GM18873 (cell line): ENCODE measurements around the gene HLA-DOA.

ENCODE experiments used
- ATAC-seq: cut with Tn5 transposase; IDR thresholded peaks from one replicate; pipeline ENCODE4 v1.9.1; 2021; ENCODE audit warnings: mild to moderate bottlenecking, moderate library complexity, moderate number of reproducible peaks; ENCODE audit not compliant: unreplicated experiment, low FRiP score

The HLA-DOA gene

DNA sequence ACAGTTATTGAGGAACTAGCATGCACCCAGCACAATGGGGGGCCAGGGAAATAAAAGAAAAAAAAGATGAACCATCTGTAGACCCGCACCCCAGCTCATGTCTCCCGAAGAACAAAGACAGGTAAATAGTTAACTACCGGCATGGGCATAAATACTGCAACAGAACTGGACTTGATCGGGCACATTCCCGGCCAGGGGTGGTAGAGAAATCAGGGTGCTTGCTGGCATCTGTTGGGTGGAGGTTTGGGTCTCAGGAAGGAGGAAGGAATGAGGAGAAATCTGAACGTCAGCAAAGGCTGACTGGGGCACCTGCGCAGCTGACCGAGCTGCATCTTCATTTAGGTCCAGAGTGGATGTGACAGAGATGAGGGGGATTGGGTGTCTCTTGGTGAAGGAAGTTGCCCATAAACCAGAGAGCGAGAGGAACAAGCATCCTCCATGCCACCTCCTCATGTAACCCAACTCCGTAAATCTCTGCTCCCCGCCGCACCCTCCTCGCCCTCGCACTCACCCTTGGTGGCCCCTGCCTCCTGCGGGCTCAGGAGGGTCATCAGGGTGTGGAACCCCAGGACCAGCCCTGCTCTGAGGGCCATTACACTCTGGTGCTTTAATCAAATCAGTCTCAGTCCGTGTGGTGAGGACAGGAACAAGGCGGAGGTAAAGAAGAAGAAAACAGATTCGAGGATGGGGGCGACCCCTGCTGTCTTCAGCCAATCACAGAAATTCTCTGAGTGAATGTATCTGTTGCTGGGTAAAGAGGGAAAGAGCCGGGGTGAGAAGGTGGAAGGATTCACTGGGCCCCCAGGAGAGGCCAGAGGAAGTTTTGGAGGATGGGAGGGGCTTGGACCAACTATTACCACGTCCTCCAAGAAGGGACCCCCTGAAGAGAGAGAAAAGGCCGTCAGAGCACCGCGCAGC is at the start of gene HLA-DOA:
Gene HLA-DOA, minus strand, starts transcription at position 648 of the 918 bp plus-strand sequence.
- ATAC-seq, result peak; percentile 62

- ATAC-seq, result no peak
Measured at GRCh38 chr6:33057222-33058150, 48.1 kb upstream of the HLA-DOA start.

DNA sequence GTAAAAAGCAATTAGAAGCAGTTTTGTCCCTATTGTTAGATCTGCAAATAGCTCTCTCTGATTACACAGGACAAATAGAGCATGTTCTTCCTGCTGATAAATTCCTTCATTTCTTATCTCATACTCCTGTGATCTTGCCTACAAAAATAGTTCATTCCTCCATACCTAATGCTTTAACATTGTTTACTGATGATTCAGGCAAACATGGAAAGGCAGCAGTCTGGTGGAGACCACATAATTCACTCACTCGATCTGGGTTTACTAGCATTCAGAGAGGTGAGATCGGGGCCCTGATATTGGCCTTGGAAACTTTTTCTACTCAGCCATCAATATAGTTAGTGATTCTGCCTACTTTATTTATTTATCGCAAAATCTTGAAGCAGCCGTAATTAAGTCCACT is 43.8 kb upstream of the HLA-DOA start:
- no peak for ATAC-seq

DNA sequence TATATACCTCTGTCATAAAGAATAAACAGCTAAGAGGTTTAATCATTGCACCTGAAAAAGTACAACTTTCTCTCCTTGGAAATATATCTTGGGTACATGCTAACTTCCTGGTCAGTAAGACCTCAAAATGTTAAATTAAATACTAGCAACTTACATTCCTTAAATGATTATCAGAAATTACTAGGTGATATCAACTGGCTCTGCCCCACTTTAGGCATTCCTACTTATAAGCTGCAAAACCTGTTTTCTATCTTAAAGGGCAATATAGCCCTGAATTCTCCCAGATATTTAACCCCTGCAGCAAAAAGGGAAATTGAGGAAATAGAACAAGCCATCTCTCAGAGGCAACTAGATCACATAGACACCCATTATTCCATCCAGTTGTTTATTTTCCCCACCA is 43.2 kb upstream of the HLA-DOA start:
- no peak for ATAC-seq

DNA sequence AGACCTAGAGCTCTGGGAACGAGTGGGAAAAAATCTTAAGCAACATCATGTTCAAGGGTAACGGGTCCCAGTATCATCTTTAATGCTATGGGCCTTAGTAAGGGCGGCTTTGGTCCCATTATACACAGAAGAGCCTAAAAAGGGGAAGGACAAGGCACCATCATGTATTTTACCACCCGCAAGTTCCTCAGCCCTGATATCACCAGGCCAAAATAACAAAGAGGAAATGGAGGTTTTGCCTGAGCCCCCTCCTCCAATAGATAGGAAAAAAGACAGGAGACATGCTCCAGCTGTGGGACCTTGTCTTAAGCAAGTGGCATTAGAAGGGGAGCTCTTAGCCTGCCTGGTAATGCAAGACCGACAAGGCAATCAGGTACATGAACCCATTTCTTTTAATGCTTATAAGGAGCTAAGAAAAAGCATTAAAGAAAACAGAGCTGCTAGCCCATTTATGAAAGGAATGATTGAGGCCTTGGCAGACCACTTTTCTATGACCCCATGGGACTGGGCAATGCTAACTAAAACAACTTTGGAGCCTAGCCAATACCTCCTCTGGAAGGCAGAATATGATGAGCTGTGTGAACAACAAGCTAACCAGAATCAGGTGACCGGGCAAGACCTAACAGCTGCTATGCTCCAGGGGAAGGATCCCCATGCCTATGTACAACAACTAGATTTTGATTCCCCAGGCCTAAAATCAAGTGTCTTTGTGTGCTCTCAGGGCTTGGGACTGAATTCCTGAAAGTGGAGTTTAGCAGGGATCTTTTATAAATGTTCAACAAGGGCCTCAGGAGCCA is 40.8 kb upstream of the HLA-DOA start:
- ATAC-seq, result no peak

GRCh38 chr6:33049323-33050013 is 40.1 kb upstream of the HLA-DOA start:
- no peak for ATAC-seq

- no peak for ATAC-seq
Measured at GRCh38 chr6:33040157-33040556, 30.8 kb upstream of the HLA-DOA start.

GRCh38 chr6:33036535-33036934 is 27.1 kb upstream of the HLA-DOA start:
- no peak for ATAC-seq

- no peak for ATAC-seq
Measured at GRCh38 chr6:33034554-33034953, 25.2 kb upstream of the HLA-DOA start.

GRCh38 chr6:33030245-33030644 is 20.9 kb upstream of the HLA-DOA start:
- no peak for ATAC-seq

GRCh38 chr6:33029328-33030184 is 20.2 kb upstream of the HLA-DOA start:
- ATAC-seq, result peak; percentile 62

GRCh38 chr6:33028220-33028849 is 18.9 kb upstream of the HLA-DOA start:
- ATAC-seq, result no peak

GRCh38 chr6:33024521-33024920 is 15.1 kb upstream of the HLA-DOA start:
- ATAC-seq, result no peak

- ATAC-seq, result no peak
Measured at GRCh38 chr6:33023536-33023935, 14.1 kb upstream of the HLA-DOA start.

GRCh38 chr6:33021917-33022316 is 12.5 kb upstream of the HLA-DOA start:
- no peak for ATAC-seq

DNA sequence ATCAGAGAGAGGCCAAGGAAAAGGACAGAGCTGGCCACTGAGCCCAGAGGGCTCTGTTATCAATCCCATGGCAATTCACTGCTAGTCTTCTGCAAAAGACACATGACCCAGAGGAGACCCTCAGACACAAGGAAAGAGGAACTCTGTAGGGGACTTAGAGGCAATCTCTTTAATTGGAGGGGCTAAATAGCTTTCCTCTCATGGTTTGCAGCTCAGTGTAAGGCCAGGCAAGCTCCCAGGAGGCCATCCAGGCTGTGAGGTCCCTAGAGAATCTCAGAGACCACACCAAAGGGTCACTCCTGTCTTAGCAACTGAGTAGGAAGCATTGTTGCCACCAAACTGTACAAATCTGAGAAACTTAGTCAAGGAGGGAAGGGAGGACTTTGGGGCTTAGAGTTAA is 10.0 kb upstream of the HLA-DOA start:
- no peak for ATAC-seq

GRCh38 chr6:33018904-33019303 is 9.5 kb upstream of the HLA-DOA start:
- no peak for ATAC-seq

- ATAC-seq, result no peak
Measured at GRCh38 chr6:33018418-33018817, 9.0 kb upstream of the HLA-DOA start.
